Lung (tissue), 12 donors: ENCODE measurements around the gene EMILIN3. TPM values are rescaled to one million over a fixed set of nuclear protein-coding genes. Genes with fewer than 3 reads are reported as not detected.
A peak's percentile ranks its signal among the peaks of the same experiment; 100 is the strongest.

Source experiments
- ATAC-seq: fragments of 200-7000 bp; cut with Tn5 transposase; one replicate; pipeline ENCODE4 v1.9.1; 2020; ENCODE audit warnings: moderate number of reproducible peaks; ENCODE audit not compliant: insufficient read depth, low FRiP score
- DNase-seq, 3 donors: peaks; one replicate each; pipeline ENCODE4 v3.0.0-alpha.2; 2013 to 2017
- H3K27ac ChIP-seq, 2 donors: one replicate each; pipeline ENCODE4 v1.5.1; 2013; ENCODE audit warnings: mild to moderate bottlenecking in 2 of 2, moderate library complexity in 2 of 2, control low read depth in 1 of 2, inconsistent platforms in 1 of 2, low read depth in 1 of 2, low read length in 1 of 2
- H3K27me3 ChIP-seq, 3 donors: one replicate each; pipeline ENCODE4 v1.5.1; 2013; ENCODE audit warnings: low read length in 2 of 3; ENCODE audit not compliant: control insufficient read depth in 3 of 3, insufficient read depth in 3 of 3
- H3K36me3 ChIP-seq, 4 donors: one replicate each; pipeline ENCODE4 v1.5.1; 2013; ENCODE audit warnings: low read length in 4 of 4, mild to moderate bottlenecking in 1 of 4, moderate library complexity in 1 of 4; ENCODE audit not compliant: control insufficient read depth in 4 of 4, insufficient read depth in 4 of 4
- H3K4me1 ChIP-seq, 5 donors: one replicate each; pipeline ENCODE4 v1.5.1; 2013; ENCODE audit warnings: low read length in 5 of 5, mild to moderate bottlenecking in 2 of 5, moderate library complexity in 1 of 5; ENCODE audit not compliant: control insufficient read depth in 5 of 5, insufficient read depth in 5 of 5
- H3K4me3 ChIP-seq: one replicate; pipeline ENCODE4 v1.5.1; 2013; ENCODE audit warnings: mild to moderate bottlenecking, control low read depth, moderate library complexity
- H3K9ac ChIP-seq, 2 donors: one replicate each; pipeline ENCODE4 v1.5.1; 2013; ENCODE audit warnings: low read length in 2 of 2, control low read depth in 1 of 2; ENCODE audit not compliant: insufficient read depth in 1 of 2
- H3K9me3 ChIP-seq, 4 donors: one replicate each; pipeline ENCODE4 v1.5.1; 2013; ENCODE audit warnings: low read length in 3 of 4, mild to moderate bottlenecking in 1 of 4, moderate library complexity in 1 of 4; ENCODE audit not compliant: control insufficient read depth in 4 of 4, insufficient read depth in 3 of 4
- CTCF ChIP-seq: IDR thresholded peaks from 2 replicates; pipeline ENCODE4 v1.5.1; 2012; ENCODE audit warnings: mild to moderate bottlenecking; ENCODE audit errors: control extremely low read depth, extremely low read depth
- WGBS, 2 donors: extraction: QIAGEN DNeasy Blood & Tissue Kit; methylation state at CpG; one replicate each; pipeline ENCODE4 v1.1.7; 2013; 5-methylcytosine and 5-hydroxymethylcytosine counted together
- polyA plus RNA-seq, 2 donors: library from polyadenylated mRNA; stranded (reverse); fragments of 200-250 nt; gene quantifications; one replicate each; pipeline ENCODE4 v1.2.1, GENCODE V29; 2013
- total RNA-seq, 2 donors: library from RNA; depleted of rRNA in 1 of 2; stranded (reverse); fragments of >200 nt in 1 of 2; gene quantifications; one replicate each; pipeline ENCODE4 v1.2.1, GENCODE V29; 2014 to 2021
- donor health status: control.
- donor health status: control.
- donor health status: Bipolar disorder and iron deficiency.
- donor health status: healthy.
- donor health status: DM: yes; HTN: yes; CAD: no.

Gene EMILIN3
- total and polyA plus RNA-seq, 4 donors = 0.06 to 1.7 (median 0.29) TPM

DNA sequence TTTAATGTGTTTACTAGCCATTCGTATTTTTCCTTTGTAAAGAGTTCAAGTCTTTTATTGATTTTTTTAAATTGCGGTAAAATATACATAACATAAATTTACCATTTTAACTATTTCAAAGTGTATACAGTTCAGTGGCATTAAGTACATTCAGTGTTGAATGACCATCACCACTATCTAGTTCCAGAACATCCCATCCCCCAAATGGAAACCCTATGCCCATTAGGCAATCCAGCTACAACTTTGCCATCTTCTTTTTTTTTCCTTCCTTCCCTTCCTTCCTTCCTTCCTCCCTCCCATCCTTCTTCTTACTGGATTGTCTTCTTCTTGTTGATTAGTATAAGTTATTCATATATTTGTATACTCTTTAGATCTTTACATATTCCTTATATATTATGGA is 17.4 kb downstream of the EMILIN3 start:
- no peak for TF ChIP-seq CTCF
- peaks cover 0 to 10% (median 2%) of the 10 kb centered on the region in 5 donors for H3K4me1 ChIP-seq
- 93 to 97% methylated on average over 2 of the region's 2 CpGs for whole genome bisulfite sequencing, 2 donors
- ATAC-seq (no peak), DNase-seq (no peak)
- no peaks in the 10 kb centered on the region for H3K9me3 ChIP-seq
- no peak overlapping the region for H3K4me3 ChIP-seq
- H3K27ac ChIP-seq = no peak overlapping the region
- peaks cover 0 to 10% (median 0%) of the 10 kb centered on the region in 4 donors for H3K36me3 ChIP-seq
- no peak overlapping the region for H3K9ac ChIP-seq
- no peaks in the 10 kb centered on the region for H3K27me3 ChIP-seq

- 89 to 94% methylated on average over 12 to 13 of the region's 13 CpGs for WGBS, 2 donors
- H3K27me3 ChIP-seq = no peaks in the 10 kb centered on the region
- no peak for TF ChIP-seq CTCF
These were observed 18.0 kb downstream of the EMILIN3 start for GRCh38 chr20:41348430-41349172.

DNA sequence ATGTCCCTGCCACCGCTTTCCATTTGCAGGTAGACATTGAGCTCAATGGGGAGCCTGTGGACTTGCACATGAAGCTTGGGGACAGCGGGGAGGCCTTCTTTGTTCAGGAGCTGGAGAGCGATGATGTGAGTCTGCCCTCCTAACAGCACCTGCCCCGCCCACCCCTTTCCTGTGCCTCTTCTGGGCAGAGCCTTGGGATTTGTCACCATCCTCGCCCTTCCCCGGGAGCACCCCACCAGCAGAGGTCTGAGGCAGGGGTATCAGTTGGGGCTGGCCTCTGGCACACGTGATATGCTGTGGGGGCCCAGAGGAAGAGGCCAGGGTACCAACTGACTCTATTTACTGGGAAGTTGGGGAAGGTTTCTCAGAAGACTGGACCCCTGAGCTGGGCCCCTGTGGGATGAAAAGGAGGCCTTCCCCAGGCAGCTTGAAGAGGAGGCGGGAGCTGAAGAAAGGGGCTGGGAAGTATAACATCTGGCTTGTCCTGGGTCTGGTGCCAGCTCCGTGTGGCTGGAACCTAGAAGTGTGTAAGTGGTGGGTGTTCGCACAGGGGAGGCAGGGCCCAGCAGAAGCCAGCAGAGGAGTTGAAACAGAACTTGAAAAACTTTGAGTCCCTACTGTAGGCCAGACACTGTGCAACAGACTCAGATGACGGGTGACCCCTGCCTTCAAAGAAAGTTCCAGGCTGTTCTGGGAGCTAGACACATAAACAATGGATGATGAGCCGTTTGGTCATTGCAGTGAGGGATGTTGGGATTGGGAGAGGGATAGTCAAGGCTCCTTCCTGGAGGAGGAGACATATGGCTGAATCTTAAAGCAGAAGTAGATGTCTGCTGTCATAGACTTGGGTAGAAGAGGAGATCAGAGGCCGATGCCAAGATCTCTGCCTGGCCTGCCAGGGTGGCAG is 18.8 kb downstream of the EMILIN3 start:
- no peak for TF ChIP-seq CTCF
- Histone ChIP-seq H3K4me3 (no peak overlapping the region), H3K27ac (no peak overlapping the region), H3K9me3 (no peaks in the 10 kb centered on the region), H3K9ac (no peak overlapping the region), H3K36me3 (peaks cover 0 to 10% (median 0%) of the 10 kb centered on the region in 4 donors), H3K27me3 (no peaks in the 10 kb centered on the region), H3K4me1 (peaks cover 0 to 10% (median 2%) of the 10 kb centered on the region in 5 donors)
- 87 to 89% methylated on average over 13 of the region's 13 CpGs for WGBS, 2 donors
- DNase-seq (peak; percentile 65 to 81 (median 69)), ATAC-seq (no peak)

More at GRCh38 chr20:41348430-41349172, 18.0 kb downstream of the EMILIN3 start:
- H3K36me3 ChIP-seq = peaks cover 0 to 10% (median 0%) of the 10 kb centered on the region in 4 donors
- H3K4me1 ChIP-seq = peaks cover 0 to 10% (median 2%) of the 10 kb centered on the region in 5 donors
- no peak overlapping the region for H3K27ac ChIP-seq
- ATAC-seq (no peak), DNase-seq (no peak)
- H3K4me3 ChIP-seq = no peak overlapping the region
- no peaks in the 10 kb centered on the region for H3K9me3 ChIP-seq
- H3K9ac ChIP-seq = no peak overlapping the region
